Activated CD8-positive, alpha-beta memory T cell treated with anti-CD3 and anti-CD28 coated beads, Interleukin-2, amount 50 U/mL, for 1 hour (primary cell): ENCODE results near the gene PALM2AKAP2.
"Not testable (repeated sequence)": the region's sequence is repeated elsewhere in the genome, so short reads cannot be mapped to it uniquely, and the experiment has no call there.

ENCODE experiments used
- DNase-seq: peaks from one replicate; pipeline ENCODE4 v3.0.0-alpha.2; 2020; ENCODE audit errors: extremely low read depth

PALM2AKAP2 gene

DNA sequence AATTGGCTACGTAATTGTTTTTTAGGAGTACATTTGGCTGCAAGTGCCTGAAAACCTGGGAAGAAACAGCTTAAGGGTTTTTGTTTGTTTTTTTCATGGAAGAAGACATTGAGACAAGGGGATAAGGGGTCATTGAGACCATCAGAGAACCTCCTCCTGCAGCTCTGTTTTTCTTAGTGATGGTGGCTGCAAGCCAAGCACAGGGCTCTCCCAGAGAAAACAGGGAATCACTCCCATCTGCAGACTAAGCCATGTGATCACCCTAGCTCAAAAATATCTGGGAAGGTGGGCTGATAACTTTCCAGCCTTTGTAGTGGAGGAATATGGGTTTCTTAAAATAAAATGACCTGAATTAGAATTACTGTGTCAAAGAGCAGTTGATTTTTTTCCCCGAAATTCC is 25.1 kb downstream of the PALM2AKAP2 start:
- DNase-seq, result no peak

DNA sequence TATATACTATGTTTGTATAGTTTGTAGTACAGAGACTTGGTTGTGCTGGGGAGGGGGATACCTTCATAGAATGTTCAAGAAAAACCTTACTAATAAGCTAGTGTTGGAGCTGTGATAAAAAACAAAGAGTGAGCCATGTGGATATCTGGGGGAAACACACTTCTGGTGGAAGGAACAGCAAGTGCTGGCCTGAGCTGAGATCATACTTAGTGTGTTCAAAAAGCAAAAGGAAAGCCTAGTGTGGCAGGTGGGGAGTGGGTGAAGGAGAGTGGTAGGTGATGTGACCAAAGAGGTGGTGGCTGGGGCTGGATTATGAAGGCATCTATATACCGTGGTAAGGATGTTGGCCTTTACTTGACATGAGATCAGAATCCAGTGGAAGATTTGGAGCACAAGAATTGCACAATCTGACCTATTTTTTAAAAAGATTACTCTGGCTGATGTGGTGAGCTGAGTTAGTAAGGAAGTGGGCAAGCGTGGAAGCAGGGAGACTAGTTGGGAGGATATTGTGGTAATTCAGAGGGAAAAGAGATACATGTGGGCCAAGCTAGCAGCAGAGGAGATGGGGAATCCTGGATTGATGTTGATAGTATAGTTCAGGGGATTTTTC is 26.6 kb downstream of the PALM2AKAP2 start:
- no peak for DNase-seq

- DNase-seq, result no peak
These were observed 31.9 kb downstream of the PALM2AKAP2 start for GRCh38 chr9:109811876-109812275.

DNA sequence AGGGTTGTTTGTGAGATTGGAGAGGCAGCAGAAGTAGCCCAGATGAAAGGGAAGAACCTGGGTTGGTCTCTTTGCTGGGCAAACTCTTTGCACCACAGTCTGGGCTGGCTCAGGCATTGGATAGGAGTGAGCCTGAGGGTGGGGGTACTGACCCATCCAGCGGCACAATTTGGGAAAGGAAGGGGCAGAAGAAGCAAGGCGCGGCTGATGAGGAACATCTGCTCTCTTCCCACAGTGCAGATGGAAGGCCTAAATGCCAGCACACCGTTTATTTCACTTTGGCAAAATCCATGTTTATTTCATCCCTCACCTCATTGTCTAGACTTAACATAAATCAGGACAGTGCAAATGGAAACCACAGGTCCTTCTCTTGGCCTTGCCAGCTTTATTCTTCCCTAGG is 32.3 kb downstream of the PALM2AKAP2 start:
- no peak for DNase-seq

- DNase-seq, result no peak
These were observed 32.9 kb downstream of the PALM2AKAP2 start for GRCh38 chr9:109812818-109813281.

GRCh38 chr9:109813303-109813702 is 33.3 kb downstream of the PALM2AKAP2 start:
- no peak for DNase-seq

DNA sequence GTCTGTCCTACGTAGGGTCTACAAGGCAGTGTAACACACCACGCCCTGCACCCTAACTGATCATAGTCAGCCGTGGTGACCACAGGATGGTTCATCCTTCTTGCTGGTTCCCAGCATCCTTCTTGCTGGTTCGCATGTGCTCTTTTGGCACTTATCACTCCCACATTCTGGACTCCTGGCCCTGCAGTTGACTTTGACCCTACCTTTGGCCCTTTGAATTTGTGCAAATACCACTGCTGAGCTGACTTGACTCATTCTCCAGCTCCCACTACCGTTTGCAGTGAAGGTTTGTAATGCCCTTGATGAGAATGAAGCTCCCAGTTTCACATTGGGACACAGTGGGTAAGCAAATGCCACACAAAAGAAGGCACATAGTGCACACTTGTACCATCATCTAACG is 33.8 kb downstream of the PALM2AKAP2 start:
- no peak for DNase-seq

- no peak for DNase-seq
These were observed 35.5 kb downstream of the PALM2AKAP2 start for GRCh38 chr9:109815366-109815947.

DNA sequence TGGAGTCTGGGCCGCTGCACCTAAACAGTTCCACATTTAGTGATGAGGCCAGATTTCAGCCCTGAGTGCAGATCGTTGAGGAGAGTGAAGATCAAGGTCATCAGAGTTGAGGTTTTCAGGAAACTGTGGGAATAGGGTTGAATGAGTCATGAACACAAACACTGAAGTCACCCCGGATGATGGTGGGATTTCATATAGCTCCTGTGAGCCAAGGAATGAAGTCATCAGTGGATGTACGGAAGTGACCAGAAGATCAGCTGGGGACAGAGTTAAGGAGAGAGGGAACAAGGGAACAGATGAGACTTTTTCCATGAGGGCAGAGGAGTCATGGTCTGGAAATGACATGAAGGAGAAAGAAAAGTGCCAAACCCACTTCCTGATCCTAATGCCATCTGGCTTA is 36.5 kb downstream of the PALM2AKAP2 start:
- DNase-seq, result no peak

DNA sequence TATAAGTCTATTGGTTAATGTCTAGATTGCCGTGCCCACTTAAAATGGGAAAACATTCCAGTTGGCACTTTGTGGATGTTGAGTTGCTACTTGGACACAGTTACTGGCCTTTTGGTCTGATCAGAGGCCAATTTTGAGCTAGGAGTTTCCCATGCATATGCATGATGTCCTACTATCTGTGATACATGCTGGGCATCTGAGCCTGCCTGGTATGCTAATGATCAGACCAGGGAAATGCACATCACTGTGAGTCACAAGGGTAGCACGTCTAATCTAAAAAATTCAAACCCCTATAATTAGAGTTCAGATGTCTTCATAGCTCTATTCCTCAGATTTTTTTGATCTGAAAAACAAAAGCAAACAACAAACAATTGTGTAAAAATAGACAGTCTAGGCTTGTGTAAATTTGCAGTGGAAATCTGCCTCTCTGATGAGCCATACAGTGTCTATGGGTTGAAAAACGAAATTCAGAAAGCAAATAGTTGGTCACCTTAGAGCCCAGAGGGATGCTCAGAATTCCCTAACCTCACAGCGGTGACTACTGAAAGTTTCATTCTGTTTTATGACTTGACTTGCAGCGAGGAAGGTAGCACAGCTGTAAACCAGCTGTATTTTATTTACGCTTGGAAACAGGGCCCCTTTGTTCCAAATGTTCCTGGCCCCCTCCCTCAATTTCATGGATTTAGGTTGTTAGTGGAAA is 37.3 kb downstream of the PALM2AKAP2 start:
- no peak for DNase-seq

GRCh38 chr9:109817846-109818472 is 38.0 kb downstream of the PALM2AKAP2 start:
- DNase-seq, result no peak

DNA sequence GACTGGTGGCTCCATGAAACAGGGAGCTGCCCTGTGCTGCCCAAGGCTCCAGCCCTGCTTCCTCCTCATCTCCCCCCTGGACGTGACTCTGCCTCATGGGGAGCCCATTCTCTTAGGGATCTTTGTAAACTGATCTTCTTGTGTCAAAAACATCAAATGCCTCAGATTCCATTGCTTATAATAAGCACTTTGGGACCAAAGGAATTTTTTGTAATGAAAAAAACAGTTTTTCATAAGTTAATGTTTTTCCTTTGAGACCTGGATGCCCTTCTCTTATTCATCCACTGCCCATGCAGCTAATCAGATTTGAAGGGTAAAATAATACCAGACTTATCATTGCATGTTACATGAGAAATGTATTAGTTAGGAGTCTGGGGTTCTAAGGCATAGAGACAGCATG is 41.7 kb downstream of the PALM2AKAP2 start:
- DNase-seq, result no peak

GRCh38 chr9:109825383-109825782 is 45.4 kb downstream of the PALM2AKAP2 start:
- not testable (repeated sequence) for DNase-seq

DNA sequence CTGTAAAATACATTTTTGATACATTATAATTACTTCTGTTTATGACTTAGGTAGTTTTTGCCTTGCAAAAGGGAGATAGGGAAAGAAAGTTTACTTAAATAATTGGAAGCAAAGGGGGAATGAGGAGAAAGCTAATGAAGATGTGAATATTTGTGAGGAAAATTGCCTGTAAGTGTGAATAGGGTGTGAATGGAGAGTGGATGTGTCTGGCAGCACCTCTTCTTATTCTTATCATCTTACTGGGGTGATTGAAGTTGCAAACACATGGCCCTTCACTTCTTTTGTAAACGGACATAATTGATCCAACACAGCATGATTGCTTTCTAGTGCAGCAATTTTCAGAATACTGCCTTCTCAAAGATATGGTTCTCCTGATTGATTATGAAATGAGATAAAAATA is 46.6 kb downstream of the PALM2AKAP2 start:
- DNase-seq, result no peak

DNA sequence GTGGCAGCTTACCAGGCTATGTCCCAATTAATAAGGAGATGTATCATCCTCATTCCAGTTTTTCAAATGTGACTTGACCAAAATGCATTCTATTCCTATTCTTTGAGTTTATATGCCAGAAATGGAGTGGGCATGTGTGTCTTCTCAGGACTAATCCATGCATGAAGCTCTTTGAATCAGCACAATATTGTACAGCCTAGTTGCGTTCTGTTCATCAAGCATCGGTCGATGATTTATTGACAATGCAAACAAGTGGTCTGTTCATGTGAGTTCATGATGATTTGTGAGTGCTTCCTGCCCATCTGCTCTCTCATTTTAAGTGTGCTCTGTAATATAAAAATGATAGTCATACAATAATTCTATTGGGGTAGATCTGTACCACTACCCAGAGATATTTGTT is 48.3 kb downstream of the PALM2AKAP2 start:
- DNase-seq, result no peak
